ENCODE data around the gene SAMD11.
A peak's percentile ranks its signal among the peaks of the same experiment; 100 is the strongest.
"Not testable (repeated sequence)": the region's sequence is repeated elsewhere in the genome, so short reads cannot be mapped to it uniquely, and the experiment has no call there.

Gene SAMD11

GRCh38 chr1:964691-965525 lies 41.2 kb downstream of the SAMD11 start:
- DNase-seq (ENCODE audit: low spot score), result no peak

- no peak for DNase-seq (ENCODE audit: low spot score)
These were observed 41.9 kb downstream of the SAMD11 start for GRCh38 chr1:965526-966134.

GRCh38 chr1:966135-966703 lies 42.5 kb downstream of the SAMD11 start, which contains the start of gene PLEKHN1:
PLEKHN1 (plus strand) TSS chr1:966482; CDS start chr1:966532, 50 bp downstream.
- peak; percentile 65 for DNase-seq (ENCODE audit: low spot score)

GRCh38 chr1:966704-967300 lies 43.1 kb downstream of the SAMD11 start:
- peak; percentile 80 for DNase-seq (ENCODE audit: low spot score)

GRCh38 chr1:967466-968343 lies 44.0 kb downstream of the SAMD11 start:
- DNase-seq (ENCODE audit: low spot score), result no peak

- no peak for DNase-seq (ENCODE audit: low spot score)
These were observed 45.6 kb downstream of the SAMD11 start for GRCh38 chr1:969260-969855.

GRCh38 chr1:970242-970972 lies 46.7 kb downstream of the SAMD11 start:
- no peak for DNase-seq (ENCODE audit: low spot score)

- DNase-seq (ENCODE audit: low spot score), result no peak
These were observed 47.4 kb downstream of the SAMD11 start for GRCh38 chr1:970973-971730.

GRCh38 chr1:971751-972506 lies 48.2 kb downstream of the SAMD11 start:
- no peak for DNase-seq (ENCODE audit: low spot score)

GRCh38 chr1:972726-973458 lies 49.2 kb downstream of the SAMD11 start:
- no peak for DNase-seq (ENCODE audit: low spot score)

GRCh38 chr1:973459-974292 lies 50.0 kb downstream of the SAMD11 start:
- no peak for DNase-seq (ENCODE audit: low spot score)

- no peak for DNase-seq (ENCODE audit: low spot score)
These were observed 50.5 kb downstream of the SAMD11 start for GRCh38 chr1:974293-974640.

- DNase-seq (ENCODE audit: low spot score), result no peak
These were observed 51.1 kb downstream of the SAMD11 start for GRCh38 chr1:974687-975328.

GRCh38 chr1:975365-975764 lies 51.6 kb downstream of the SAMD11 start:
- DNase-seq (ENCODE audit: low spot score), result no peak

- DNase-seq (ENCODE audit: low spot score), result no peak
These were observed 52.4 kb downstream of the SAMD11 start for GRCh38 chr1:975896-976683.

GRCh38 chr1:976791-977190 lies 53.1 kb downstream of the SAMD11 start:
- DNase-seq (ENCODE audit: low spot score), result not testable (repeated sequence)
